ENCODE results near the gene TCF12.

The TCF12 gene

DNA sequence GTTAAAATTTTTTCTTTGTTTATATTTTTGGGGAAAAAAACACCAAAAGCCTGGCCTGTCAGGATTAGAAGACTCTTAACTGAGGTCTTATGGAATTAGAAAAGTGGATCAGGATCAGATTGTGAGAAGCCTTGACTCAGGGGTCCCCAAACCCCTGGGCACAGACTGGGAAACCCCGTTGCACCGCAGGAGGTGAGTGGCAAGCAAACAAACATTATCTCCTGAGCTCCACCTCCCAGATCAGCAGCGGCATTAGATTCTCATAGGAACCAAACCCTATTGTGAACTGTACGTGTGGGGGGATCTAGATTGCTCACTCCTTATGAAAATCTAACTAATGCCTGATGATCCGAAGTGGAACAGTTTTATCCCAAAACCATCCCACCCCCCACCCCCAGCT is 117.2 kb downstream of the TCF12 start:
- no peak overlapping the region for H3K4me3 ChIP-seq (ENCODE audit: low read length)
- no peaks in the 10 kb centered on the region for H3K9me3 ChIP-seq (ENCODE audit: control insufficient read depth, low read length)
- no peak for DNase-seq (ENCODE audit: low read depth)
- no peaks in the 10 kb centered on the region for H3K27me3 ChIP-seq (replicated peaks; ENCODE audit: control insufficient read depth, insufficient read depth, low read length)
- peaks cover 29% of the 10 kb centered on the region for H3K4me1 ChIP-seq (ENCODE audit: control insufficient read depth, insufficient read depth, low read length)
- no peaks in the 10 kb centered on the region for H3K36me3 ChIP-seq (ENCODE audit: control insufficient read depth, insufficient read depth, low read length, severe bottlenecking)
- no peak overlapping the region for H3K9ac ChIP-seq (ENCODE audit: low read length)

- no peak for DNase-seq (ENCODE audit: low read depth)
- Histone ChIP-seq H3K36me3 (ENCODE audit: control insufficient read depth, insufficient read depth, low read length, severe bottlenecking) (no peaks in the 10 kb centered on the region), H3K9ac (ENCODE audit: low read length) (no peak overlapping the region), H3K9me3 (ENCODE audit: control insufficient read depth, low read length) (no peaks in the 10 kb centered on the region), H3K27me3 (replicated peaks; ENCODE audit: control insufficient read depth, insufficient read depth, low read length) (no peaks in the 10 kb centered on the region), H3K4me1 (ENCODE audit: control insufficient read depth, insufficient read depth, low read length) (peaks cover 24% of the 10 kb centered on the region), H3K4me3 (ENCODE audit: low read length) (no peak overlapping the region)
Observed at GRCh38 chr15:57036352-57036751, 117.9 kb downstream of the TCF12 start.

- H3K9me3 ChIP-seq (ENCODE audit: control insufficient read depth, low read length) = no peaks in the 10 kb centered on the region
- DNase-seq (ENCODE audit: low read depth) = no peak
- no peak overlapping the region for H3K4me3 ChIP-seq (ENCODE audit: low read length)
- H3K9ac ChIP-seq (ENCODE audit: low read length) = no peak overlapping the region
- no peaks in the 10 kb centered on the region for H3K27me3 ChIP-seq (replicated peaks; ENCODE audit: control insufficient read depth, insufficient read depth, low read length)
- no peaks in the 10 kb centered on the region for H3K36me3 ChIP-seq (ENCODE audit: control insufficient read depth, insufficient read depth, low read length, severe bottlenecking)
- H3K4me1 ChIP-seq (ENCODE audit: control insufficient read depth, insufficient read depth, low read length) = peaks cover 12% of the 10 kb centered on the region
Observed at GRCh38 chr15:57037548-57037947, 119.1 kb downstream of the TCF12 start.

DNA sequence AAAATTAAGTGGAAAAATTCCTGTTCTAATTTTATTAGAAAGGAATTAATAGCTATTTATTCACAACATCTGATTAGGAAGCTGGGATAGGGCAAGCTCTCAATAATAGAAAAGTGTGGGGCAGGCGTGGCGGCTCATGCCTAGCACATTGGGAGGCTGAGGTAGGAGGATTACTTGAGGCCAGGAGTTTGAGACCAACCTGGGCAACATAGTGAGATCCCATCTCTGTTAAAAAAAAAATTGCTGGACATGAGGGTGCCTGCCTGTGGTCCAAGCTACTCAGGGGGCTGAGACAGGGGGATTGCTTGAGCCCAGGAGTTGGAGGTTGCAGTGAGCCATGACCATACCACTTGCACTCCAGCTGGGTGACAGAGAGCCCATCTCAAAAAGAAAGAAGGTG is 119.6 kb downstream of the TCF12 start:
- Histone ChIP-seq H3K36me3 (ENCODE audit: control insufficient read depth, insufficient read depth, low read length, severe bottlenecking) (no peaks in the 10 kb centered on the region), H3K9me3 (ENCODE audit: control insufficient read depth, low read length) (no peaks in the 10 kb centered on the region), H3K4me3 (ENCODE audit: low read length) (no peak overlapping the region), H3K27me3 (replicated peaks; ENCODE audit: control insufficient read depth, insufficient read depth, low read length) (no peaks in the 10 kb centered on the region), H3K9ac (ENCODE audit: low read length) (no peak overlapping the region), H3K4me1 (ENCODE audit: control insufficient read depth, insufficient read depth, low read length) (peaks cover 11% of the 10 kb centered on the region)
- no peak for DNase-seq (ENCODE audit: low read depth)

GRCh38 chr15:57038496-57038895 is 120.1 kb downstream of the TCF12 start:
- no peaks in the 10 kb centered on the region for H3K36me3 ChIP-seq (ENCODE audit: control insufficient read depth, insufficient read depth, low read length, severe bottlenecking)
- no peak overlapping the region for H3K9ac ChIP-seq (ENCODE audit: low read length)
- no peaks in the 10 kb centered on the region for H3K9me3 ChIP-seq (ENCODE audit: control insufficient read depth, low read length)
- DNase-seq (ENCODE audit: low read depth) = no peak
- H3K4me1 ChIP-seq (ENCODE audit: control insufficient read depth, insufficient read depth, low read length) = peaks cover 9% of the 10 kb centered on the region
- no peaks in the 10 kb centered on the region for H3K27me3 ChIP-seq (replicated peaks; ENCODE audit: control insufficient read depth, insufficient read depth, low read length)
- no peak overlapping the region for H3K4me3 ChIP-seq (ENCODE audit: low read length)

DNA sequence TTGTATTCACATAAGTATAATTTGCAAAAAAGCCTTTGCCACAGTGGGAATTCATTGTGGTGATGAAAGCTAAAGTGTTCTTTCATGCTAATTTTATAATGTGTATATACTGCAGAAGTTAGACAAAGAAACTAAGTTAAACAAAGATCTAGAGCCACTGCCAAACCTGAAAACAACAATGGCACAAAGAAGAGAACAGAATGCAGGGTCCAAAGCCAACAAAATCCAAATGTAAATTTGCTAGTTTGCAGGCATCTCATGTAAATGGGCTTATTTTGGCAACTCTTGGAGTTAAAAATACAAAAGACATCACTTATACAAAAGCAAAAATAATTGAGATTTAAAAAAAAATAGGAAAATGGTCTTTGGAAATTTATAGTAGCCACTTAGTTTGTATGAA is 123.0 kb downstream of the TCF12 start:
- no peaks in the 10 kb centered on the region for H3K27me3 ChIP-seq (replicated peaks; ENCODE audit: control insufficient read depth, insufficient read depth, low read length)
- no peak overlapping the region for H3K9ac ChIP-seq (ENCODE audit: low read length)
- DNase-seq (ENCODE audit: low read depth) = no peak
- no peak overlapping the region for H3K4me3 ChIP-seq (ENCODE audit: low read length)
- H3K9me3 ChIP-seq (ENCODE audit: control insufficient read depth, low read length) = no peaks in the 10 kb centered on the region
- H3K4me1 ChIP-seq (ENCODE audit: control insufficient read depth, insufficient read depth, low read length) = no peaks in the 10 kb centered on the region
- H3K36me3 ChIP-seq (ENCODE audit: control insufficient read depth, insufficient read depth, low read length, severe bottlenecking) = no peaks in the 10 kb centered on the region

GRCh38 chr15:57044072-57044702 is 125.7 kb downstream of the TCF12 start:
- no peak overlapping the region for H3K9ac ChIP-seq (ENCODE audit: low read length)
- H3K27me3 ChIP-seq (replicated peaks; ENCODE audit: control insufficient read depth, insufficient read depth, low read length) = no peaks in the 10 kb centered on the region
- no peak for DNase-seq (ENCODE audit: low read depth)
- no peak overlapping the region for H3K4me3 ChIP-seq (ENCODE audit: low read length)
- H3K4me1 ChIP-seq (ENCODE audit: control insufficient read depth, insufficient read depth, low read length) = no peaks in the 10 kb centered on the region
- H3K9me3 ChIP-seq (ENCODE audit: control insufficient read depth, low read length) = no peaks in the 10 kb centered on the region
- H3K36me3 ChIP-seq (ENCODE audit: control insufficient read depth, insufficient read depth, low read length, severe bottlenecking) = no peaks in the 10 kb centered on the region

- H3K4me1 ChIP-seq (ENCODE audit: control insufficient read depth, insufficient read depth, low read length) = peaks cover 6% of the 10 kb centered on the region
- DNase-seq (ENCODE audit: low read depth) = no peak
- H3K9ac ChIP-seq (ENCODE audit: low read length) = no peak overlapping the region
- no peaks in the 10 kb centered on the region for H3K27me3 ChIP-seq (replicated peaks; ENCODE audit: control insufficient read depth, insufficient read depth, low read length)
- no peaks in the 10 kb centered on the region for H3K36me3 ChIP-seq (ENCODE audit: control insufficient read depth, insufficient read depth, low read length, severe bottlenecking)
- no peak overlapping the region for H3K4me3 ChIP-seq (ENCODE audit: low read length)
- H3K9me3 ChIP-seq (ENCODE audit: control insufficient read depth, low read length) = no peaks in the 10 kb centered on the region
Observed at GRCh38 chr15:57044970-57045369, 126.5 kb downstream of the TCF12 start.

GRCh38 chr15:57045741-57046382 is 127.4 kb downstream of the TCF12 start:
- peaks cover 6% of the 10 kb centered on the region for H3K4me1 ChIP-seq (ENCODE audit: control insufficient read depth, insufficient read depth, low read length)
- no peak for DNase-seq (ENCODE audit: low read depth)
- H3K27me3 ChIP-seq (replicated peaks; ENCODE audit: control insufficient read depth, insufficient read depth, low read length) = no peaks in the 10 kb centered on the region
- H3K4me3 ChIP-seq (ENCODE audit: low read length) = no peak overlapping the region
- H3K36me3 ChIP-seq (ENCODE audit: control insufficient read depth, insufficient read depth, low read length, severe bottlenecking) = no peaks in the 10 kb centered on the region
- no peak overlapping the region for H3K9ac ChIP-seq (ENCODE audit: low read length)
- H3K9me3 ChIP-seq (ENCODE audit: control insufficient read depth, low read length) = no peaks in the 10 kb centered on the region

DNA sequence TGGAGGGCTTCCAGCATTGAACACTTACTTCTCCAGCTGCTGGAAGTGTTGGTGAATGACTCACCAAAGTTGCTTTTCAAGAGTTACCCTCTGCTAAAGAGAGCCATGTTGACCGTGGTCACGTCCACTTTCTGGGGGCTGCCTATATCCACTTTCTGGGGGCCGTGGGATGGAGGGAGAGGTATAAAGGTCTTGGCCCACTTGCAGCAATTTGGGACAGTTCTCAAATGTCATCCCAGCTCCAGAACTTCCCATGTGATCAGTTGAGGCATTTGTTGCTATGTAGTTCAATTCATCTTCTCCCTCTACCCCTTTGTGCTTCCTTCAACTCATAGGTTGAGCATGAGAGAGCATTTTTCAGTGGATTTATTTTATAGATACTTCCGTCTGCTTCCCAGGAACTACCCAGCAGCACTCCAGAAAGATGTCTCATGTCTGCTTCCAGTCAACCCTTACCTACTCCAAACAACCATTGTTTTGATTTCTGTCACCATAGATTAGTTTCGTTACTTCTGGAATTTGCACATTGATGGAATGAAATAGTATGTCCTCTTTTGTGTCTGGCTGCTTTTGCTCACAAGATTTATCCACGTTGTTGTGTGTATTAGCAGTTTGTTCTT is 130.6 kb downstream of the TCF12 start:
- Histone ChIP-seq H3K36me3 (ENCODE audit: control insufficient read depth, insufficient read depth, low read length, severe bottlenecking) (no peaks in the 10 kb centered on the region), H3K9ac (ENCODE audit: low read length) (no peak overlapping the region), H3K4me1 (ENCODE audit: control insufficient read depth, insufficient read depth, low read length) (peaks cover 12% of the 10 kb centered on the region), H3K4me3 (ENCODE audit: low read length) (no peak overlapping the region), H3K9me3 (ENCODE audit: control insufficient read depth, low read length) (no peaks in the 10 kb centered on the region), H3K27me3 (replicated peaks; ENCODE audit: control insufficient read depth, insufficient read depth, low read length) (no peaks in the 10 kb centered on the region)
- DNase-seq (ENCODE audit: low read depth) = peak; percentile 54

DNA sequence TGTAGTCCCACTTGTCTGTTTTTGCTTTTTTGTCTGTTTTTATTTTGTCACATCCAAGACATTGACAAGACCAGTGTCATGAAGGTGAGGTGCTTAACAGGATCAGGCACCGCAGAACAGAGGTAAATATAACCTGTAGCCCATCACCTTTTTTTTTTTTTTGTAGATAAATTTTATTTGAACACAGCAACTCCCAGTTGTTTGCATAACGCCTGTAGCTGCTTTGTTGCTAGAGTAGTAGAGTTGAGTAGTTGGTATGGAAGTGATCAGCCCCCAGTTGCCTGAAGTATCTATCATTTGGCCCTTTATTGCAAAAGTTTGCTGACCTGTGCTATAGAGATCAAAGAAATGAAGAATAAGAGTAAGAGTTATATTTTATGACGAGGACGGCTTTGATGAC is 135.0 kb downstream of the TCF12 start:
- H3K36me3 ChIP-seq (ENCODE audit: control insufficient read depth, insufficient read depth, low read length, severe bottlenecking) = no peaks in the 10 kb centered on the region
- no peak for DNase-seq (ENCODE audit: low read depth)
- H3K27me3 ChIP-seq (replicated peaks; ENCODE audit: control insufficient read depth, insufficient read depth, low read length) = no peaks in the 10 kb centered on the region
- H3K4me3 ChIP-seq (ENCODE audit: low read length) = no peak overlapping the region
- H3K4me1 ChIP-seq (ENCODE audit: control insufficient read depth, insufficient read depth, low read length) = peaks cover 27% of the 10 kb centered on the region
- H3K9me3 ChIP-seq (ENCODE audit: control insufficient read depth, low read length) = no peaks in the 10 kb centered on the region
- H3K9ac ChIP-seq (ENCODE audit: low read length) = no peak overlapping the region
